GM21717 (cell line): ENCODE measurements around the gene ENAM.
"Not testable (repeated sequence)": the region's sequence is repeated elsewhere in the genome, so short reads cannot be mapped to it uniquely, and the experiment has no call there.

Source experiments
- ATAC-seq: cut with Tn5 transposase; IDR thresholded peaks from one replicate; pipeline ENCODE4 v1.9.1; 2021; ENCODE audit warnings: mild to moderate bottlenecking, moderate library complexity; ENCODE audit not compliant: unreplicated experiment

ENAM gene

GRCh38 chr4:70623323-70623722, 5.2 kb upstream of the ENAM start:
- no peak for ATAC-seq

GRCh38 chr4:70624226-70624793, 4.2 kb upstream of the ENAM start:
- ATAC-seq = no peak

GRCh38 chr4:70627620-70628019, 924 bp upstream of the ENAM start:
- no peak for ATAC-seq

- ATAC-seq = no peak
These were observed 1.0 kb downstream of the ENAM start for GRCh38 chr4:70629469-70630090.

DNA sequence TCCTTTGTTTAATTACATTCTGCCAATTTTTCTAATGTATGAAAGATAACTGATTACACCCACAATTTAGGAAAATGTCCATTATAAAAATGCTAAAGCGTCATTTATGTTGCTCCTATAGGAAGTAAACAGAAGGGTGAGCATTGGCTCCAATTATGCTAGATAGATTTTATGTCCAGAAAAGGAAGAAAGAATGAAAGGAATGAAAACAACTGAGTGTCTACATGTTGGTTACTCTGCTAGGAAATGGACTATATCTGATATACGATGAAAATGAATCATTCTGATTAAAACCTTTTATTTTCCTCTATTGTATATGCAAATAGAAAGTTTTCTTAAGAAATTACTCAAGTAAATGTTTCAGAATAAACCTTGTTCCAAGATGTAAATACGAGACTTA, 1.6 kb downstream of the ENAM start:
- ATAC-seq = no peak

- no peak for ATAC-seq
These were observed 3.5 kb downstream of the ENAM start for GRCh38 chr4:70632028-70632427.

DNA sequence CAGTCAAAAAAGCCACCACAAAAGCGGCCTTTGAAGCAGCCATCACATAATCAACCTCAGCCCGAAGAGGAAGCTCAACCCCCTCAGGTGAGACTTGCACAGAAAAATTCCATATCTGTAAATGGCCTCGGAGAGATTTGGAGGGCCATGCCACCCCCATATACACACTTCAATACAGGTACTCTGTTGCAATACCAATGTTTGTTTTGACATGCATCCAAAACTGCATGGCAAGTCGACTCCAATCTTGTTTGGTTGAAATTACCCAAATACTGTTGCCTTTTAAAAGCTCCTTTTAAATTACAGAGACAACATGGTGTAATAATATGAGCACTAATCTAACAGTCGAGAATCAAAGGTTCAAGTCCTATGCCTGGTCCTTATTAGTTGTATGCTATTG, 5.9 kb downstream of the ENAM start:
- ATAC-seq = no peak

- ATAC-seq = no peak
These were observed 8.8 kb downstream of the ENAM start for GRCh38 chr4:70637239-70637913.

DNA sequence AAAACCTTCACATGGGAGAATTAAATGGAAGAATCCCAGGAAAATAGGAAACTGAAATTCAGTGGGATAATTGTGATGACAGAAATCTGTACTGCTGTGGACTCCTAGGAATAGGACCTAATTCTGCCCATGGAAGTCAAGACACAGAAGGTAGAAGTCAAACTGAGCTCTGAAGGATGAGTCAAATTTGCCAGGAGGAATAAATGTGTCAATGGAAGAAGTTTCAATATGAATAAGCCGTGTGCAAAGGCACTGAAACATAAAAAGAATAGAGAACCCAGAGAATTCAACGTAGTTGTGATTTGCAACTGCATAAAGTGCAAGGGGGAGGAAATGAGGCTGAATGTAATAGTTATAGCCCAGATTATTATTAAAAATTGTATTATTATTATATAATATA, 11.6 kb downstream of the ENAM start:
- no peak for ATAC-seq

DNA sequence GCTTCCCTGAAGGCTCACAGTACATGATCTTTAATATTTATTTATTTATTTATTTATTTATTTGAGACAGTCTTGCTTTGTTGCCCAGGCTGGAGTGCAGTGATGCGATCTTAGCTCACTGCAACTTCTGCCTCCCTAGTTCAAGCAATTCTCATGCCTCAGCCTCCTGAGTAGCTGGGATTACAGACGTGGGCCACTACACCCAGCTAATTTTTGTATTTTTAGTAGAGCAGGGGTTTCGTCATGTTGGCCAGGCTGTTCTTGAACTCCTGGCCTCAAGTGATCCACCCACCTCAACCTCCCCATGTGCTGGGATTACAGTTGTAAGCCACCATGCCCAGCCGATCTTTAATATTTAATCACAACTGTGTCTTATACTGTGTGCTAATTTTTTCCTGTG, 22.2 kb downstream of the ENAM start:
- not testable (repeated sequence) for ATAC-seq

DNA sequence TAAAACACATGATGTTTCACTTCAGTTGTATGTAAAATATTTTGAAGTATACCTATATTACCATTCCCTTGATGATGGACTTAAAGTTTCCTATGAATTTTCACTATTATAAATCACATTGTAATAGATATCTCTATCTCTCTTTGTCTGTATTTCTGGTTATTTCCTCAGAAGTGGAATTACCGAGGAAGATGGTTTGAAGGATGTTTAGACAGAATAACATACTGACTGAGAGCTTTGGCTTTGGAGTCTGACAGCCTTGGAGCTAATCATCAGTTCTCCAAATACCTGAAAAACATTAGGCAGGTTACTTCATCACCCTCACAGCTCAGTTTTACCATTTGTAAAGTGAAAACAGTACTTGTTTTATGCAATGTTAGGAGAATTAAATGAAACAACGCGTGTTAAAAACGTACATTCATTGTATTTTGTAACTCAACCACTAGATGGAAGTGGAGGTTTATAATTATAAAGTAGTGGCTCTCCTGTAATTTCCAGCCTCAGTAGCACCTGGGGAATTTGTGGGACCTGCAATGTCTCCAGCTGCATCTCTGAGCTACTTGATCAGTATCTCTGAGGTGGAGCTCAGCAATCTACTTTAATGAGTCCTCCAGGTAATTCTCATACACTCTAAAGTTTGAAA, 23.4 kb downstream of the ENAM start:
- no peak for ATAC-seq

DNA sequence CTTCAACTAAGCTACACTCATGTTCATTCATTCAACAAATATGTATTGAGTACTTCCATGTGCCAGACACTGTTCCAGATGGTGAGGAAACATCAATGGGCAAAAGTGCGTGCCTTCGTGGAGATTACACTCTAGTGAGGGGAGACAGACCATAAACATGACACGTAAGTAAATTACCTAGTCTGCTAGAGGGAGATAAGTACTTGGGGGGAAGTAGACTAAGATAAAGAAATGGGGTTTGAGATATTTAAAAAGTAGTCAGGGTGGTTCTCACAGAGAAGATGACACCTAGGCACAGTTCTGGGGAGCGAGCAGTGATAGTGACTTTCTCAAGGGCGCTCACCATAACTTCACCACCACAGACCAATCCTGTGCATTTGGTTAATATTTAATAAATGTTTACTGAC, 26.1 kb downstream of the ENAM start:
- ATAC-seq = no peak

DNA sequence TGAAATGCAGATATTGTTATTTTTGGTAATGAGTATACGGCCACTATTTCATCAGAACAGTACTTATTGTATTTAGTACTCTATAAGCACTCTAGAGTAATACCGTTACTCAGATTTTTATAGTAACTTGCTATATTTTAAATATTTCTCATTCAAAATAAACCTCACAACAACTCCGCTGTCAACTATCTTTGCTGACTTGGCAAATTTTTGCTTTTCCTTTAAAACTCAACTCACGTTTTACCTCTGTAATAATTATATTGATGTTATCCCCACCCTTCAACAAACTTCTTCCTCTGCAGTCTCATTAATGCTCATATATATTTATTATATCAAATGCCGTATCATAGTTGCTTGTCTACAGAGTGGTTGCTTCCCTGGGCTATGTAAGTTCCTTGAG, 28.8 kb downstream of the ENAM start:
- no peak for ATAC-seq

- ATAC-seq = no peak
These were observed 29.9 kb downstream of the ENAM start for GRCh38 chr4:70658418-70658817.

DNA sequence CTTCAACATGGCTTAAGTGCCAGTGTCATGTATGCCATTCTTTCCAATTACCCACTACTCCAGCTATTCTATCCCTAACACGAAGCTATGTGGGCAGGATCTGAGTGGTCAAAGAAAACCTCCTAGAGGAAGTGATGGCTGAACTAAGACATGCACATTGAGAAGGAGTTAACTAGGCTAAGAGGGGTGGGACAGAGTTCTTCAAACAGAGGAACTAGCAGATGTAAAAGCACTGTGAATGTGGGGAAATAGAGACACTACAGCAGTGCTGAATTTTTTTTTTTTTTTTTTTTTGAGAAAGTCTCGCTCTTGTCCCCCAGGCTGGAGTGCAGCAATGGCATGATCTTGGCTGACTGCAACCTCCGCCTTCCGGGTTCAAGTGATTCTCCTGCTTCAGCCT, 31.6 kb downstream of the ENAM start:
- ATAC-seq = no peak

DNA sequence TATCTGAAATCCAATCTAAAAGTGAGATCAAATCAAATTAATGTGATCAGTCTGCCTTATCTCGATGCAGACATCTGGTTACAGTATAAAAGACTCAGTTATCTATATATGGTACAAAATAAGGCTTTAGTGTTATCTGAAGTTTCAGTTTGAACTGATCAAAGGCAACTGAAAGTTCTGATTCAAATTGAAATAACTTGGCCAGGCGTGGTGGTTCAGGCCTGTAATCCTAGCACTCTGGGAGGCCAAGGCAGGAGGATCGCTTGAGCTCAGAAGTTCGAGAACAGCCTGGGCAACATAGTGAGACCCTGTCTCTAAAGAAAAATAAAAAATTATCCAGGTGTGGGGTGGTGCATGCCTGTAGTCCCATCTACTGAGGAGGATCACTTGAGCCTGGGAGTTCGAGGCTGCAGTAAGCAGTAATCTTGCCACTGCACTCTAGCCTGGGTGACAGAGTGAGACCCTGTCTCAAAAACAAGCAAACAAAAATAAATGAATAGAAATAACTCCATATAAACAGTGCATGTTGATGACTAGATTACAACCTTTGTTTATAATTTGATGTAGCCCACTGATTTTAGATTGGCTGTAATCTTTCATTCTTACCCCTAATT, 32.9 kb downstream of the ENAM start:
- peak; percentile 80 for ATAC-seq

DNA sequence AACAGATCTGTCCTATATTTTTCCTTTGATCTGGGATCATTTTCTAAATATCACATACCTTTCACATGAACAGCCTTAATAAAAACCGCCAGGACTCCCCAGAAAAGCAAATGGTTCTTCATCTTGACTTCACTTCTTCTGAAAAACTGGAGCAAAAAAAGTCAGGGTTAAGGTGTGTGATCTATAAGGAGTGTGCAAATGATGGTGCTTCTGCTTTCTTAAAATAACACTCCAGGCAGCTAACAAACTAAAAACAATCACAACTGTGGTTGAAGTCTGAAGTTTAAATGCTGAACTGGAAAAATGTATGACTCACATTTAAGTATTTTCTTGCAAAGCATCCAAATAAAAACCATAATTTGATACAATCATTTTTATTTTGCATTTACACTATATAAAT, 37.8 kb downstream of the ENAM start, which contains the start of gene JCHAIN:
TSS of gene JCHAIN (minus strand) at position 140 of the 400 bp plus-strand sequence. CDS start at position 122, 18 bp downstream.
- peak; percentile 59 for ATAC-seq

- no peak for ATAC-seq
These were observed 39.4 kb downstream of the ENAM start for GRCh38 chr4:70667740-70668535.

DNA sequence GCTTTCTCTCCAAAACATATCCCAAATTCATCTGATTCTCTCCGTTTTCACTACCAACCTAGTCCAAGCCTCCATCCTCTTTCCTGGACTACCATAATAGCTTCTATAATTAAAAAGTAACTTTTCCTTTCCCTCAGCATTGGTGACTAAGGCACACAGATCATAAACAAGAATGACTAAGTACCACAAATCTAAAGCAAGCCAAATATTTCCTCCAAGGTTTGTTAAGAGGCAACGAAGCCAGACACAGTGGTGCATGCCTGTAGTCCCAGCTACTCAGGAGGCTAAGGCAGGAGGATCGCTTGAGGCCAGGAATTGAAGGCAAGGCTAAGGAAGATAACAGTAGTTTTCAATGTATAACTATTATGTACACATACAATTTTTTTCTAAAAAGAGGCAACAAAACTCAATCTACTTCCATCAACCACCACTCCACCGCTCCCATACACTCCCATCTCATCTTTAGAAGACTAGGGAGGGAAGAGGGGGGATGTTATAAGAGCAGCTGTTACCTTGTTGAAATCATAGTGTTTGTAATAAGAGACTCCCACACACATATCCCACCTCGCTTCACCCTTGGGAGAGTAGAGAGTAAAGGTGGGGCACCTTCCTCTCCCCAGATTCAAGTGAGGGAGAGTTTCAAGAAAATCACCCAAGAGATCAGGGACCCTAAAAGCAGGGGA, 41.9 kb downstream of the ENAM start:
- no peak for ATAC-seq

- ATAC-seq = no peak
These were observed 42.5 kb downstream of the ENAM start for GRCh38 chr4:70671091-70671490.
